ENCODE data around the gene CAMTA1. TPM values are rescaled to one million over a fixed set of nuclear protein-coding genes. Genes with fewer than 3 reads are reported as not detected.

The CAMTA1 gene
- total RNA-seq, 1 experiment from 2014 or later, result 82.2 TPM

- no peaks in the 10 kb centered on the region for H3K36me3 ChIP-seq (ENCODE audit: control insufficient read depth, insufficient read depth, low read length)
- in situ Hi-C loops (cut with HindIII; ENCODE audit: low pct_unique_long_range_greater_than_20kb, low sequenced_read_pairs) (no loop called here), intact Hi-C loops (cut with micrococcal nuclease; ENCODE audit: unreplicated experiment) (no loop called here)
- ATAC-seq (no peak), DNase-seq (ENCODE audit: low read depth, low spot score) (no peak)
- no peaks in the 10 kb centered on the region for H3K4me1 ChIP-seq (ENCODE audit: control insufficient read depth, insufficient read depth, low read length)
- no peaks in the 10 kb centered on the region for H3K9me3 ChIP-seq (ENCODE audit: control insufficient read depth, insufficient read depth, low read depth, low read length)
- POLR2A ChIA-PET, result no interaction called here
- H3K4me3 ChIP-seq (ENCODE audit: low read depth in 2 of 2, low read length in 2 of 2), result no peak overlapping the region
- CTCF ChIA-PET, result interaction anchor here (0.9 kb wide), 1 partner anchor 26 kb away, joined by 4 read pairs; no protein-coding TSS in a partner anchor
- no TSS peak for BruUV-seq (replicated peaks)
- no peak overlapping the region for H3K27ac ChIP-seq (ENCODE audit: low read length)
- TF ChIP-seq SIN3A (IDR thresholded peaks at IDR 0.05; ENCODE audit: borderline replicate concordance, insufficient read depth, low read depth, low read length) (no peak), TCF7L2 (IDR thresholded peaks at IDR 0.05; ENCODE audit: low read depth, low read length) (no peak), CTCF (IDR thresholded peaks at IDR 0.05) (no peak), POLR2AphosphoS5 (IDR thresholded peaks at IDR 0.05; ENCODE audit: low read depth, low read length) (no peak), REST (IDR thresholded peaks at IDR 0.05; ENCODE audit: insufficient read depth in 1 of 2, low read depth in 2 of 2, low read length in 1 of 2) (no peak)
- no peaks in the 10 kb centered on the region for H3K27me3 ChIP-seq (ENCODE audit: control insufficient read depth, insufficient read depth, low read length)
These were observed 909.6 kb downstream of the CAMTA1 start for GRCh38 chr1:7694600-7695496.

- POLR2A ChIA-PET, result no interaction called here
- in situ Hi-C loops (cut with HindIII; ENCODE audit: low pct_unique_long_range_greater_than_20kb, low sequenced_read_pairs), result no loop called here
These were observed 910.4 kb downstream of the CAMTA1 start for GRCh38 chr1:7695497-7696117.

More at GRCh38 chr1:7695497-7696117, 910.4 kb downstream of the CAMTA1 start:
- ATAC-seq (no peak), DNase-seq (ENCODE audit: low read depth, low spot score) (no peak)
- Histone ChIP-seq H3K36me3 (ENCODE audit: control insufficient read depth, insufficient read depth, low read length) (no peaks in the 10 kb centered on the region), H3K4me3 (ENCODE audit: low read depth in 2 of 2, low read length in 2 of 2) (no peak overlapping the region), H3K27ac (ENCODE audit: low read length) (no peak overlapping the region), H3K27me3 (ENCODE audit: control insufficient read depth, insufficient read depth, low read length) (no peaks in the 10 kb centered on the region), H3K4me1 (ENCODE audit: control insufficient read depth, insufficient read depth, low read length) (no peaks in the 10 kb centered on the region), H3K9me3 (ENCODE audit: control insufficient read depth, insufficient read depth, low read depth, low read length) (no peaks in the 10 kb centered on the region)
- BruUV-seq (replicated peaks), result no TSS peak
- TF ChIP-seq POLR2AphosphoS5 (IDR thresholded peaks at IDR 0.05; ENCODE audit: low read depth, low read length) (no peak), REST (IDR thresholded peaks at IDR 0.05; ENCODE audit: insufficient read depth in 1 of 2, low read depth in 2 of 2, low read length in 1 of 2) (no peak), CTCF (IDR thresholded peaks at IDR 0.05) (no peak), TCF7L2 (IDR thresholded peaks at IDR 0.05; ENCODE audit: low read depth, low read length) (no peak), SIN3A (IDR thresholded peaks at IDR 0.05; ENCODE audit: borderline replicate concordance, insufficient read depth, low read depth, low read length) (no peak)
- intact Hi-C loops (cut with micrococcal nuclease; ENCODE audit: unreplicated experiment), result no loop called here
- CTCF ChIA-PET, result interaction anchor here (0.9 kb wide), 1 partner anchor 27 kb away, joined by 4 read pairs; no protein-coding TSS in a partner anchor
